NK-92 treated with Interleukin-12 subunit alpha and Interleukin-12 subunit beta, amount 100 ng/mL, for 24 hours (cell line): ENCODE data around the gene RGS7BP.
"Not testable (repeated sequence)": the region's sequence is repeated elsewhere in the genome, so short reads cannot be mapped to it uniquely, and the experiment has no call there.

Source experiments
- DNase-seq: peaks from one replicate; lab custom pipeline; 2025; lab: John Stamatoyannopoulos, UW

Gene RGS7BP

DNA sequence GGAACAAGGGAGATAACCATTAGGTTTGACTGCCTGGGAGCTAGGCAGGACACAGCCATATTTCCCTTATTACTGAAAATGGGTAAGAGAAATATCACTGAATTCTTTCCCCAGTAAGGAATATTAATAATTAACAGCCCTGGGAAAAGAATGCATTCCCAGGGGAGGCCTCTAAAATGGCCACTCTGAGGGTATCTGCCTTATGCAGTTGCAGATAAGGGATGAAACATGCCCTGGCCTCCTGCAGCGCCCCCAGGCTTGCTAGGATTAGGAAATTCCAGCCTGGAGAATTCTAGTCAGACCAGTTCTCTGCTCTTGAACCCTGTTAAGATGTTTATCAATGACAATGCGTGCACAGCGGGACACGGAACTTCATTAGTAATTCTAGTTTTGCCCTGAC, 52.8 kb downstream of the RGS7BP start:
- not testable (repeated sequence) for DNase-seq

DNA sequence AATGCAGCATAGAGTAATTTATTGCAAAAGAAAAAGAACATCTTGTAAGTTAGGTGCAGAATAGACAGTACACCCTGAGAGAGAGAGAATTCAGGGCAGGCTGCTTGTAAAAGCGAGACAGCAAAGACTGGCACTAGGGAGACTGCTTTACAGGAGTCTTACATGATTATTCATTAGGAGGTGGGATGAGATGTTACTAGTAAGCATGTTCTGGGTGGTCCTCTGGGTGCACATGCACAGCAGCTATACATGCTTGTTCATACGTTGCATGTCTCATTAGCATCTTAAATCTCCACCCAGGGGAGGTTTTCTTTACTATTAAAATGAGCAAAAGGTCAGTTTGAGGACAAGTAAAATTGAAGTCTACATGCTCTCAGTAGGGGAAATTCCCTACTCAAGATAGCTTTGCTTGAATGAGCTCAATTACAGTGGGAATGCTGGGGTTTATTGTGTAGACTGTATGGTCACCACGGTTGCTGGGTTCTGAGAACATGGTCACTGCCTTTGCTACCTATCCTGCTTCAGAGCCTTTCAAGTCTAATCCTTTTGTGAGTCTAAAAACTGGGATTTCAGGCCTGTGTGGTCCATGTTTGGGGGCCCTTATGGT, 60.6 kb downstream of the RGS7BP start:
- no peak for DNase-seq

DNA sequence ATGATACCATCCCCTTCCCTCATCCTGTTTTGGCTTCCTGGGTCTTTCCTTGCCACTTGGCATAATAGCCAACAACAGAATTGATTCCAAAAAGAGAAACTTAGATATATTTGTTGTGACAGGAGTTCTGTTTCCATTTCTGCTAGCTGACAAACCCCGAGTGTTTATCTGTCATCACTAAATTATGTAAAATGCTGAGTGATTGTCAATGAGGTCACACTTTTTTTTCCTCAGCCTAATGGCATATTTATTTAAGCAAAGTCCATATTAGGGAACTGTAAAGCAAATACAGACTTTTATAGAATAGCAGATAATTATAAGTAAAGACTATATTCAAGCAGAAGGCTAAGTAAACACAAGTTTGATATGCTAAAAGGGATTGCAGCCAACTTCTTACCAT, 64.0 kb downstream of the RGS7BP start:
- DNase-seq = no peak

DNA sequence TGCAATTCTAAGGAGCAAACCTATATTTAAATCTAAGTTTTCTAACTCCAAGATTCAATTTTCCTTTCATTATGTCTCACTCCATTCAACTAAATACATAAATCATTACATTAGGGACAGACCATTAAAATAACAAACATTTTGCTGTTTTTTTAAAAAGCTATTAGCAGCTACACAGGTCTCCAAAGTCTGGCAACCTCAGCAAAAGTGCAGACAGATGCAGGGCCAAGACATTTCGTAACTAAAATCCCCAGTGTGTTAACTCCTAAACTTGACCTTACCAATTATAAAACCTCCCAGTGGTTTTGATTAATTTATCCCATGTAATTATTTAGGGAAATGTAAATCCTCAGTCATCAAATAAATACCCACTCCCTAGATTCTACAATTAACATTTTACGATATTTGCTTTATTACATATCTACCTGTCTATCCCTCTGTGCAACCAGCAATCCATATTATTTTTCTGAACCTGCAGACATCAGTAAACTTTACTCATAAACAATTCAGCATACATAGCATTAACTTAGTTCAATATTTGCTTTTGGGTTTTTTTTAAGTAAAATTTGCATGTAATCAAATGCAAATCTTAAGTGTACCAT, 64.7 kb downstream of the RGS7BP start:
- no peak for DNase-seq

DNA sequence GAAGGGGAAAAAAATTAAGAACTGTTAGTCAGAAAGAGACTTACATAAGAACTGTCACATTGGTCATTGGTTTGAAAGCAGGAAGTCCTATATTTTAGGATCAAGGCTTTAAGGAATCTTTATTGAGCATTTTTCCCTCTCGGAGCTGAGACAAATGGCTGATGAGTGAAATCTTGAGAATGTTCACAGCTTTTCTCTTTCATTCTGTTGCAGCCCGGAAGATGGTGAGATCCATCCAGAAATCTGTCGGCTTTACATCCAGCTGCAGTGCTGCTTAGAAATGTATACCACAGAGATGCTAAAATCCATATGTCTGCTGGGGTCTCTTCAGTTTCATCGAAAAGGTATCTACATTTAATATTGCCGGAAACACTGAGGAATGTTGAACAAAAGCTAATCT, 69.7 kb downstream of the RGS7BP start:
- DNase-seq = no peak

DNA sequence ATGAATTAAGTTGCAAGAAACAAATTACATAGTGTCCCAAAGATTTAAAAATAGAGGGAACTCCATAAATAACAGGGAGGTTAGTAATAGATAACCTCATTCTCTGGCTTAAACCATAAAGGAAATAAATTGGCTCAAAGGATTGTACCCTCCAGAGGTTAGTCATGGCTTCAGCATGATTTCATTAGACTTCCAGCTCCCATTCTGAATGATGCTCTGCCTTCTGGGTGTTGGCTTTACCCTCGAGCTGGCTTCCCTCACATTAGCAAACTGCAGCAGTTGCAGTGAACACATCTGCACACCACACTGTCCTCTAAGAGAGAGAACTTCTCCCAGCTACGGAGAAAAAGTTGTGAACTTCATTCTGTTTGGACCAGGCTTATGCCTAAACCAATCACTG, 70.4 kb downstream of the RGS7BP start:
- DNase-seq = no peak

DNA sequence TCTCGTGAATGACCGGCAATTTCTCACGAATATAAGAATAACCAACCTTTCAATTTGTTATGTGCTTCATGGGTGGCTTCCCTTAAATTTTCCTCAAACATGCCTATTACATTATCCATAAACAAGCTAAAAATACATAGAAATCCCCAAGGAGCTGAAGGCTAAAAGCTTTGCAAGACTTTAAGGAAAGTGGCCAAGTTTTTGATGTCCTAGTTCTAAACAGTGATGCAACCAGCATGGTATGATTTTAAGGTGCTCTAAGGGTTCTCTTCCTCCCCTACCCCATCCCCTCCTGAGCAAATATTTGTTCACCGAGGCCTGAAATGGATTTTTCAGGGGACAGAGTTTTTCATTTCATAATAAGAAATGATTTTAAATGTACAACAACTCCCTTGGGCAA, 79.8 kb downstream of the RGS7BP start:
- no peak for DNase-seq

DNA sequence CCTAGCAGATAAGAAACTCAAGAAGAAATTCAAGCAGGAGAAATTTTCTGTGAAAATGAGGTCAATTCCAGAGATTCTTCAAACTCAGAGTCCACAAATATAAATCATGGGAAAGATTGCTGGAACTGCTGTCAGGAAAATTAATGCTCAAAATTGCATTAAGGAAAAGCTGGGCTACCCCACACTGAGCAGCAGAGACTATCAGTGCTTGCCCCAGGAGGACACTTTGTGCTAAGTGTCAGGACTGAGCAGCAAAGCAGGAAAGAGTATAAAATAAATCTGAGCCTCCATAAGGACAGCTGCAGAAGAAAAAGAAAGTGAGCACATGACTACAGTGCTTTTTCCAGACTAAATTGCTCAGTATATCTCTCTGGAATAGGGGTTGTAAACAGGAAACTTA, 81.6 kb downstream of the RGS7BP start:
- no peak for DNase-seq

DNA sequence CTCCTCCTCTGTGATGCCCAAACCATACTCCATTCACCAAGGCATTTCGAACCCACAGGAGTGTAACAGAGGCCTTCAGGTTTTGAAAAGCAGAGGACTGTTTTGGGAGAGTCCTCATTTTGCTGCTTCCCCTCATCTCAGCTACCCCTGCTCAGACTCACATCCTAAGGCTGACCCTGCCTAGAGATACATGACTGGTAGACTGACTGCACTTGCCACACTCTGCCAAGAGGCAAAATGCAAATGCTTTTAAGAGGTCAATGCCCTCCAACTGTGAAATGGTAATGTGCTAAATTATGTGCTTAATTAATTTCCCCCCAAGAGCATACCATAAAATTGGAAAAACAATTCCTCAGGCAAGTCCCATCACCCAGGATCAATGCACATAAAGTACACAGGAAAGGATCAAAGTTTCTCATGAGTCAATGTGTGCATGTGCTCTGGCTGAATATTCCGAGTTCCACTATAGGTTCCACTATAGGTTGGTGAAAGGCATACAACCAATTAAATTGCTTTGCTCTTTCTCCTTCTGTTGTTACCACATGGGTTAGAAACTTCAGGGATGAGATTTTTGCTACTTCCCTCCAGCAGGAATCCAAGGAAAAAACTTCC, 87.0 kb downstream of the RGS7BP start:
- no peak for DNase-seq

DNA sequence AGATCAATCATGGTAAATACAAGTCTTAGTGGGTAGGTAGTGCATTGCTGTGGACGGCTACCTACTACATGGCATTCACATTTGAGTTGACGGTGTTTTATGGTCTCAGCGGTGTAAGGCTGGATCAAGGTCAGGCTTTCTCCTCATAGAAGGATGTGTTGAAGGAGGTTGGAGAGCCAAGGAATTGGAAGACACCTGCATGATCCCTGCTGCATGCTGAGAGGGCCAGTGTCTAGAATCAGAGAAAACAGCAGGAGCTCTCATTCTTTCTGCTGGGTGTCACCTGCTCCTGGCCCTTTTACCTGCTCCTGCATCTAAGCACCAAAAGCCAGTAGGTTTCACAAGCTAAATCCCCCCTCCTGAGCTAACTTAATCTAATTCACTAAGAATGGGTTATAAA, 88.2 kb downstream of the RGS7BP start:
- no peak for DNase-seq

DNA sequence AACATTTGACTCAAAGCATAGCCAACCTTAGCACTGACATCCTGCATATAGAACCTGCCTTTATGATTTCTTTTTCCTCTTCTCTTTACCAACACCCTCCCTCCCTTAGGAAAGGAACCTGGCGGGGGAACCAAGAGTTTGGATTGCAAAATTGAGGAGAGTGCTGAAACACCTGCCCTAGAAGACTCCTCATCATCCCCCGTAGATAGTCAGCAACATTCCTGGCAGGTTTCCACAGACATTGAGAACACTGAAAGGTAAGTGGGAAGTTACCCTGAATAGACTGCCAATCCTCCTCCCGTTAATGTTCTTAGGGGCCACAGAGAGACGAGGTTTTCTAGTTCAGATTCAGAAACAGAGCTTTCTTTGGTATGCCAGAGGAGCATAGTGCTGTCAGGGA, 88.8 kb downstream of the RGS7BP start:
- DNase-seq = no peak

DNA sequence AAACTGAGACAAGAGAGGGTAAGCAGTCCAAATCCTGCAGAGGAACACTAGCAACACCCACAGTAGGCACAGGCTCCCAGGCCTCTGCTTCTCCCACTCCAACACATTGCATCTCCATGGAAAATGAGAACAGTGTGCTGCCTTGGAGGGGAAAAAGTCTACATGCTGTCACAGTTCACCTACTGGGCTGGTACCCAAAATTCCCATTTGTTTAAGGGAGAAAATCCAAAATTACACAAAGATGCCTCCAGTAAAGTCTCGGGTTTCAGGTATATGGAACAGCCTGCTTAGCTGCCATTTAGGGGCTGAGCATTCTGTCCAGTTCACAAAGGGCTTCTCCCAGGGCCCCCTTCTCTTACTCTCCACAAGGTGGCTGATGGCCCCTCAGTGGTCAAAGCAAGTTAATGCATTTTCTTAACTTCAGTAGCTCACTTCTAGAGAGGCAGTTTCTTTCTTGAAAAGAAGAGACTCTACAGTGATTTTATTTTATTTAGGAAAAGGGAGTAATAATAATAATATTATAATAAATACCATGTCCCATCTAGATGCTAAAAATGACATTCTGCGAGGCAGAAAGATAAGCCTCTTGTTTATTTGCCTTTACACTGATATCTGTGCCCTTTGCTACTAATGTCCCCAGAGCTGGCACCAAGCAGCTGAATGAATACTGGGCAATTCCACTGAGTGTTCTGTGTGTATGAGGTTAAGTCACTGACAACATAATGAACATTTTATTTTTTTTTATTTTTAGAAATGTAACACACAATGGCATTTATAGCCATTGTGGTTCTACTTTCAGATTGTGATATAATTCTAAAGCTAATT, 89.4 kb downstream of the RGS7BP start:
- DNase-seq = no peak

DNA sequence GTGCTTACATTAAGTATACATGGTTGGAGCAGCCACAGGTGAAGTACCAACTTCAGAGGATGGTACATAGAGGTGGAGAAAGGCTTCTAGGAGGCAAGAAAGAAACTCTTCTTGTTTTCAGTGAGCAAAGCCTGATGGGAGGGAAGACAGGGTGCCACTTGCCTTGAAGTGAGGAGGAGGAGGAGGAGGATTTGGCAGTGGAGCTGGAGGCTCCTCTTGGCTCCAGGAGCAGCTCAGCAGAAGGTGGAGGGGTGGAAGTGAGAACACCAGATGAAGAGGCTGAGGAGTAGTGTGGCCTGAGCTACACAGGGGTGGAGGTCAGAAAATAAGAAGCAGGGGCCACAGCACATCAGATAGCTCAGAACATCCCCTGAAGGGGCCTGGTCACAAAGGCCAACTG, 93.4 kb downstream of the RGS7BP start:
- no peak for DNase-seq

DNA sequence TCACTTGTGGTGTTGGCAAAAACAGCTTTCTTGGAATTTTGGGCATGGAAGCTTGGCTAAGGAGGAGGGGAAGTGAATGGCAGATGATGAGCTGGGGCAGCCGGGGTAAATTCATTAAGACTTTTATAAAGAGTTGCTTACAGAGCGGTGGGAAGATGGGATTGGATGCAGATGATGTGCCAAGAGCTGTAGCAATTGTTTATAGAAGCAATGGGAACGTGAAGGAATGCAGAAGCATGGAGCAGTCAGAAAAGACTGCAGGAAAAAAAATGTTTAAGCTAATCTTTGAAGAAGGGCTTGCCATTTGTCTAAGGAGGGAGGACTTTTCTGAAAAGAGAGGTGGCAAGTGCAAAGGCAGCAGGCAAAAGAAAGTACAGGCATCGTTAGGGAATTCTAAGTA, 97.9 kb downstream of the RGS7BP start:
- DNase-seq = no peak

DNA sequence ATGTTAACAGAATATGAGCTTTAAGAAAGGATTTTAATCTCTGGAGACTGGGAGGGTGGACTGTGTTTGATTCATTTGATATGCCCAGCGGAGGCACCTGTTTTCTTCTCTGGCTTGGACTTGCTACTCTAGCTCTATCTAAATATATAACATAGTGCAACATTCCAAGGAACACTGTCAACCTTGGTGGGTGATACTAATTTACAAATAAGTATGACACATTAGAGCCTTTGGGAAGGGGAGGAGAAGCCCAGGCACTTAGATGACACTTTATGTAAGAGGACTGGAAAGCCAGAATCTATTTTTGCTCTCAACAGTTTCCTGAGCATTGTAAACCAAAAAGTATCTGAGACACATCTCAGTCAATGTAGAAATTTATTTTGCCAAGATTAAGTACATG, 101.1 kb downstream of the RGS7BP start:
- DNase-seq = no peak

DNA sequence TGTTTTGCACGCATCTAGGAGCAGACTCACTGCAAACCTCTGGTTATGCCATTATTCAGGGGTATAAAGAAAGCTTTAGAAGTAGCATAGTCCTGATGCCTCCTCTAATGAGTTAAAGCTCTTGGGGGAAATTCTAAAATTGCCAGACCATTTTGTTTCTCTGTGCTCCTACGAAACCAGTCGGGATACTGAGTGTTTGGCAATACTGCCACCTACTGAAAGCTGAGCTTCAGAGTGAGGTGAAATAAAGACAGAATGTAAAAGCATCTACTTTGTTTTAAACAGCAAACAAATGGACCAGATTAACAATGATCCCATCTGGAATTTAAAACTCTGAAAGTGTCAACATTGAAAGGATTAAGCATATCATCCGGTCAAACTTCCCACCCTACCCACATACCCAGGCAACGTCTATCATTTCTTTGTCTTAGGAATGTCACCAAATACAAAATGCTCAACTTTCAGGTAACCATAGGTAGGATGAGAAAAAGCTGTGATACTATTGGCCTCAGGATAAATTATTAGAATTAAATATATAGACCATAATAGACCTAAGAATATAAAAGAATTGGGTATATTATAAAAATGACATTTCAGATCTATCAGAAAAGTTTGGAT, 106.6 kb downstream of the RGS7BP start:
- no peak for DNase-seq

DNA sequence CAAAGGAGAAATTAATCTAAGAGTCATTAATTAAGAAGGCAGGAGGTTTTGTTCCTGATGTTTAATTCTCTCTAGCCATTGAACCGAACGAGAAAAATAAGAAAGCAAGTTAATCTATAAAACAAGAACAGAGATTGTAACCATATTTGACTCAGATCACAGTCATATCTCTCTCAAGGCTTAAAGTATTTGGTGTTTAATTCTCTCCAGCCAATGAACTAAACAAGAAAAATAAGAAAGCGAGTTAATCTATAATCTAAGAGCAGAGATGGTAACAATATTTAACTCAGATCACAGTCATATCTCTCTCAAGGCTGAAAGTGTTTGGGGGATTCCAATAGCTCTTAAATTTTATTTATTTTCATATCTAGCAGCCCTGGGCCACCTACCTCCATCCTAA, 110.1 kb downstream of the RGS7BP start:
- DNase-seq = no peak

DNA sequence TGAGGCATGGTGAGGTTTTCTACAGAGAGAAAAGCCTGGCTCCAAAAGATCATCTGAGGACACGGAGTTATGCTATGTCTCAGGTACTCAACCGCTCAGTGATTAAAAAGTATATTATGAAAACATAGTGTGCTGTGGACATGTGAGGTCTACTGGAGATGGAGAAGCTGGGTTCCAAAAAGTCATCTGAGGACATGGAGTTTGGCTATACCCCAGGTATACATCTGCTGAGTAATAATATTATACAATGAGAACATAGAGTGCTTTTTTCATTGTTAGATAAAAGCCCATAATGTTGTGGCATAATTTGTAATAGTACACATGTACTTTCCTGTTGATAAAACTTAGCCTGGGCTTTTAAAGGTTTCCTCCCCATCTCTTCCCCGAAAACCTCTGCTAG, 113.8 kb downstream of the RGS7BP start:
- DNase-seq = no peak

DNA sequence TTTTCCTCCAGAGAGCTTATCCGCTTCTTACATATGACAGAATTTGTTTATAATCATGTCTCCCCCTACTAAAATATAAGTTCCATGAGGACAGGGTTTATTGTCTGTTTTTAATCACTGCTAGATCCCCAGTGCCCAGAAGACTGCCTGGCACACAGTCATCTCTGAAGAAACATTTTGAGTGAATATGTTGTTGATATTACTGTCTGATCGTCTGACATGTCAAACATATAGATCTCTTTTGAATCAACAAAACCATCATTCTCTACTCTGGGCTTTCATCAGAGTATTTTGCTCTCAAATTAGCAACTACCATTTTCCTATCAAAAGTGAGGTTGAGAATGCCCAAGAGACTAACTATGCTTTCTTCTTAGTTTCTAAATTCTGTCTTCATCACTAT, 117.2 kb downstream of the RGS7BP start:
- DNase-seq = no peak

DNA sequence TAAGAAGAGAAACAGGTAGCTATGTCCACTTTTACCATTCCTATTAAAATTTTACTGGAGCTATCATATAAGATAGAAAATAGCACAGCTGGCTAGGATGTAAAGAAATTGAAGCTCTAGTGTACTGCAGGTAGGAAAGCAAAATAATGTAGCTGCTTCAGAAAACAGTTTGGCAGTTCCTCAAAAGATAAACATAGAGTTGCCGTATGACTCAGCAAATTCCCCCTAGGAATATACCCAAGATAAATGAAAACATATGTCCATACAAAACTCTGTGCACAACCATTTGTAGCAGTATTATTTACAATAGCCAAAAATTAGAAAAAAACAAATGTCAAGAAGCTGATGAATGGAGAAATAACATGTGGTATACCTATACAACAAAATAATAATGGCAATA, 119.9 kb downstream of the RGS7BP start:
- DNase-seq = no peak

DNA sequence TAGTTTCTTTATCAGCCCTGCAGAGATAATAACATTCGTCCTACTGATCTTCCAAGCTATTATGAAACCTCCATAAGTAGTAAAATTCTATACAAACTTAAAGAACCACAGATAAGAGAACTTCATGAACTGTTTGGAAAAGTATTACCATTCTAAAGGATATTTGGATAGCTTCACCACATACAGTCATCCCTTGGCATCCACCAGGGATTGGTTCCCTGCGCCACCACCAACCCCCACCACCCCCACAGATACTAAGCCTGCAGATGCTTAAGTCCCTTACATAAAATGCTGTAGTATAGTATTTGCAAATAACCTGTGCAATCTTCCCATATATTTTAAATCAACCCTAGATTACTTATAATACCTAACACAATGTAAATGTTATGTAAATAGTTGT, 123.1 kb downstream of the RGS7BP start:
- DNase-seq = no peak

DNA sequence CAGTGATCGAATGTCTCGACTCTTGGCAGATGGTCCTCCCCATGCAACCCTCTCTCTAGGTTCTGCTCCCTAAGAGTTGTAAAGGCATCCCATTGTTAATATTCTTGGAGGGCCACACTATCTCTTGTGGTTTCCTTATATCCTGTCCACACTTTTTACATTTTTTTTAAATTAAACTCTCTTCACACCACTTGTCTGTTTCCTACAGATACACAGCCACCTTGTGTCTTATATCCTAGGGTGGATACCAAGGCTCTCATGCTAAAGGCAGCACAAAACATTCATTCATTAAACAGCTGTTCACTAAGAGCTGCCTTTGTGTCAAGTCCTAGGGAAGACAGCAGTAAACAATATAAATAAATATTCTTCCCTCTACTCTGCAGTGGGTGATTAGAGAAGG, 124.0 kb downstream of the RGS7BP start:
- DNase-seq = no peak

DNA sequence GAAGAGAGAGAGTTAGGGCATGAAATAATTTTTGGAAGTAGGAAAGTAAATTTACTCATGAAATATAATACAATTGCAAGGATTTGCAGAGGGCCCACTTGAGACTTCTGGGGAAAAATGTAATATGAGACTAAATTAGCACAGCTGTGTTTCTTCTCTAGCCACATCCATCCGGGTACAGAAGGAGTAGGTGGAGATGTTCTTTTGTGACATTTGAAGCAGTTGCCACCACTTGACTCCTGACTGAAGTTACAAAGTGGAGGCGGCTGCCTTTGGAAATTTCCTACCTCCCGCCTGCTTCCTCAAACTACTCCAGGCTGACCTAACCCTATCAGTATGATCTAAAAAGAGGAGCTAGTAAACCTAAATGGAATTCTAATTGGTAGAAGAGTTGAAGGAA, 126.4 kb downstream of the RGS7BP start:
- DNase-seq = no peak
